Gastrocnemius medialis (tissue), 4 donors: Measurements from ENCODE around the gene WNT7B. TPM values are rescaled to one million over a fixed set of nuclear protein-coding genes. Genes with fewer than 3 reads are reported as not detected.

ENCODE experiments used
- ATAC-seq, 2 donors: fragments of 150-250 bp; one replicate each; pipeline ENCODE4 v1.9.1; 2016
- DNase-seq, 2 donors: peaks; one replicate each; pipeline ENCODE4 v3.0.0-alpha.2; 2019
- H3K27ac ChIP-seq, 4 donors: fragments of 200-600 bp; sonication (generic); 1 replicate in 1 of 4; 2 replicates in 3 of 4; pipeline ENCODE4 v1.5.1; 2016 to 2018; ENCODE audit warnings: mild to moderate bottlenecking in 2 of 4, moderate library complexity in 1 of 4
- H3K27me3 ChIP-seq, 3 donors: fragments of 200-600 bp; sonication (generic) in 2 of 3; 1 replicate in 1 of 3; 2 replicates in 2 of 3; pipeline versions ENCODE4 v1.5.1 to v1.6.0; 2016 to 2019; ENCODE audit warnings: mild to moderate bottlenecking in 1 of 3, moderate library complexity in 1 of 3
- H3K36me3 ChIP-seq, 2 donors: fragments of 200-600 bp; sonication (generic) in 1 of 2; one replicate each; pipeline ENCODE4 v1.5.1; 2017 to 2018
- H3K4me1 ChIP-seq, 2 donors: fragments of 200-600 bp; sonication (generic) in 1 of 2; one replicate each; pipeline ENCODE4 v1.5.1; 2016 to 2017; ENCODE audit warnings: mild to moderate bottlenecking in 2 of 2
- H3K4me3 ChIP-seq, 4 donors: fragments of 200-600 bp; sonication (generic) in 3 of 4; 1 replicate in 1 of 4; 2 replicates in 3 of 4; pipeline ENCODE4 v1.5.1; 2016 to 2019; ENCODE audit warnings: mild to moderate bottlenecking in 2 of 4
- H3K9me3 ChIP-seq, 3 donors: fragments of 200-600 bp; sonication (generic) in 2 of 3; 1 replicate in 1 of 3; 2 replicates in 2 of 3; pipeline ENCODE4 v1.5.1; 2016 to 2019
- POLR2A ChIP-seq, 2 donors: fragments of 450-650 bp; IDR thresholded peaks; one replicate each; pipeline ENCODE4 v1.6.1; 2017; ENCODE audit warnings: antibody characterized with exemption in 2 of 2, mild to moderate bottlenecking in 2 of 2, moderate library complexity in 2 of 2
- in situ Hi-C, 4 donors: fragments of 200-750 bp; cut with MboI; loops; one replicate each; pipeline versions ENCODE4 v1.15.0 to v1.8.0; 2017; ENCODE audit warnings: low sequenced_read_pairs in 4 of 4
- intact Hi-C: fragments of 100-400 bp; cut with DNase I; formaldehyde crosslinking; loops from one replicate; pipeline ENCODE4 v1.15.1; 2023; ENCODE audit warnings: low total_unique reads
- total RNA-seq, 4 donors: library from RNA; depleted of rRNA; stranded (reverse); fragments of >200 nt; gene quantifications; one replicate each; pipeline versions ENCODE4 v1.1.0 to v1.2.3, GENCODE V29; 2016
- TF ChIP-seq, protein P1 (sequence below), 5 experiments: fragments of 450-650 bp in 3 of 5; fragments of 200-600 bp in 2 of 5; sonication (generic) in 2 of 5; IDR thresholded peaks in 4 of 5; conservative IDR thresholded peaks in 1 of 5; 1 replicate in 4 of 5; 2 replicates in 1 of 5; pipeline ENCODE4 v1.5.1; 2016 to 2019; ENCODE audit warnings: antibody characterized with exemption in 5 of 5, mild to moderate bottlenecking in 3 of 5, moderate library complexity in 3 of 5

Gene WNT7B
- total RNA-seq, 4 donors from 2014 or later = not detected

DNA sequence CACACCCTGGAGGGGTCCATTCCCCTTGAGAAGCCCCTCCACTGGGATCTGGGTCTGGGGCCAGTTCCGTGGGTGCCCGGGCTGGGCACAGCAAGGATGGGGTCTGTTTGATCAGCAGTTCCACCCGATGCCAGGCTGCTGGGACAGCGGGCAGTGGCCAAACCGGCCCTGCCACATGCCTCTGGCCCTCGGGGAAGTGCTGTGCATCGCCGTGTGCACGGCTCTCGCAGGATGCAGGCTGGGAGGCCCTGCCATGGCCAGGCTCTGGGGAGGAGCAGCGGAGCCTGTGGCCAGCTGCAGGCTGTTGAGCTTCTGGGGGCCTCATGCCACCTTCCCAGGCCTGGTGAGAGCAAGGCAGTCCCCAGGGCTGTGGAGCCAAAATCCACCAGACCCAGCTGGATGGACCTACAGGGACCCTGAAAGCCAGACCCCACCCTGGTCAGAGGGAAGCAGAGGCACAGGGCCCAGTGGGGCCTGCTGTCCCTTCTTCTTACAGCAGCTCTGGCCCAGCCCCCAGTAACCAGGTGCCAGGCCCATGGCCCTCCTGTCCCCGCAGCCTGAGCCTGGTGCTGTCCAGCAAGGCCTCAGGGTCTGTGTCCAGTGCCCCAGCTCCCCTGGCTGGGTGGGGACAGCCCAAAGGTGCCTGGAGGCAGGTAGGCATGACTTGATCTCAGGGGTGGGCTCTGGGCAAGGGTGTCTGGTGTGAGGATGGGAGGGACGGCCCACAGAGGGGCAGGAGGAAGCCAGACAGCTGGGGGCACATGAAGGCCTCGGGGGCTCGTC, 57.3 kb downstream of the WNT7B start:
- Histone ChIP-seq H3K27me3 (peaks cover 0 to 10% (median 0%) of the 10 kb centered on the region in 3 donors), H3K4me3 (no peak overlapping the region), H3K9me3 (no peaks in the 10 kb centered on the region), H3K36me3 (no peaks in the 10 kb centered on the region), H3K27ac (no peak overlapping the region), H3K4me1 (no peaks in the 10 kb centered on the region)
- TF ChIP-seq POLR2A (IDR thresholded peaks at IDR 0.05) = no peak
- DNase-seq (no peak), ATAC-seq (no peak)
- intact Hi-C loops = no loop called here
- in situ Hi-C loops = no loop called here

DNA sequence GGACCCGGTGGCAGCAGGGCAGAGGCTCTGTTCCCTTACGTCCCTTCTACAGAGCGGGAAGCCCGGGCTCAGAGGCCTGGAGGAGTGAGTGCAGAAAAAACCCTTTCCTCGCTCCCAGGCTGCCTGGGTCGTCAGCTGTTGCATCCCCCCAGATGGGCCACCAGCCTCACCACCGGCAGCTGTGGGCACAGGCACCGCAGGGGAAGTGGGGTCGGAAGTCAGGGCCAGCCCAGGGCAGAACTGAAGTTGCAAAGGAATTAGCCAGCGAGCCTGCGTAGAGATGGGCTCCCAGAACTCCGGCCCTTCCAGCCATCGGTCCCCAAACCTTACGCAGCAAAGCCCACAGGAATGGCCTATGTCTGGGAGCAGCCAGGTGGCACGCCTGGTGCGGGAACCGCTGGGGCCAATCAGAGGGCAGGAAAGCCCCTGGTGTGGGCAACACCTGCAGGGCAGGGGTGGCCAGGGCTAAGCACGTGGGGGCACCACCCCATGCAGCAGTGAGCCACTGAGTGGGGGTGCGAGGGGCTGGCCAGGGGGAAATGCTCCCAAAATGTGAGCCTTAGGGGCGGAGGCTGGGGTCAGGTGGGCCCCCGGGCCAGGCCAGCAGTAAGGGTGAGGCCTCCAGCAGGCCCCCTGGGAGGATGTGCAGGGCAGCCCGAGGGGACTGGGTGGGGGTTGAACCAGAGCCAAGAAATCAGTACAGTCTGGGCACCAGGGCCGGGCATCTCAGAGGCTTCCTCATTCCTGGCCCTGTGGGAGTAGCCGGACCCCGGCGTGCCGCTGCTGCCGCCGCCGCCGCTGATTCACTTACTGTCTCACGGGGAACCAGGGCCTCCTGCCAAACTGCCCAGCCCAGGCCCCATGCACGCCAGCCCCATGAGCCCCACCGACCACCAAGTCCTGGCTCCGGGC, 58.2 kb downstream of the WNT7B start:
- intact Hi-C loops (no loop called here), in situ Hi-C loops (no loop called here)
- Histone ChIP-seq H3K36me3 (no peaks in the 10 kb centered on the region), H3K9me3 (no peaks in the 10 kb centered on the region), H3K27me3 (peaks cover 0 to 10% (median 0%) of the 10 kb centered on the region in 3 donors), H3K4me1 (no peaks in the 10 kb centered on the region), H3K27ac (no peak overlapping the region), H3K4me3 (no peak overlapping the region)
- ATAC-seq = no peak
- TF ChIP-seq, protein P1, sequence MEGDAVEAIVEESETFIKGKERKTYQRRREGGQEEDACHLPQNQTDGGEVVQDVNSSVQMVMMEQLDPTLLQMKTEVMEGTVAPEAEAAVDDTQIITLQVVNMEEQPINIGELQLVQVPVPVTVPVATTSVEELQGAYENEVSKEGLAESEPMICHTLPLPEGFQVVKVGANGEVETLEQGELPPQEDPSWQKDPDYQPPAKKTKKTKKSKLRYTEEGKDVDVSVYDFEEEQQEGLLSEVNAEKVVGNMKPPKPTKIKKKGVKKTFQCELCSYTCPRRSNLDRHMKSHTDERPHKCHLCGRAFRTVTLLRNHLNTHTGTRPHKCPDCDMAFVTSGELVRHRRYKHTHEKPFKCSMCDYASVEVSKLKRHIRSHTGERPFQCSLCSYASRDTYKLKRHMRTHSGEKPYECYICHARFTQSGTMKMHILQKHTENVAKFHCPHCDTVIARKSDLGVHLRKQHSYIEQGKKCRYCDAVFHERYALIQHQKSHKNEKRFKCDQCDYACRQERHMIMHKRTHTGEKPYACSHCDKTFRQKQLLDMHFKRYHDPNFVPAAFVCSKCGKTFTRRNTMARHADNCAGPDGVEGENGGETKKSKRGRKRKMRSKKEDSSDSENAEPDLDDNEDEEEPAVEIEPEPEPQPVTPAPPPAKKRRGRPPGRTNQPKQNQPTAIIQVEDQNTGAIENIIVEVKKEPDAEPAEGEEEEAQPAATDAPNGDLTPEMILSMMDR (IDR thresholded peaks at IDR 0.05 in 4 of 5, conservative IDR thresholded peaks at IDR 0.05 in 1 of 5) = no peak
- TF ChIP-seq POLR2A (IDR thresholded peaks at IDR 0.05) = no peak
- no peak for DNase-seq

DNA sequence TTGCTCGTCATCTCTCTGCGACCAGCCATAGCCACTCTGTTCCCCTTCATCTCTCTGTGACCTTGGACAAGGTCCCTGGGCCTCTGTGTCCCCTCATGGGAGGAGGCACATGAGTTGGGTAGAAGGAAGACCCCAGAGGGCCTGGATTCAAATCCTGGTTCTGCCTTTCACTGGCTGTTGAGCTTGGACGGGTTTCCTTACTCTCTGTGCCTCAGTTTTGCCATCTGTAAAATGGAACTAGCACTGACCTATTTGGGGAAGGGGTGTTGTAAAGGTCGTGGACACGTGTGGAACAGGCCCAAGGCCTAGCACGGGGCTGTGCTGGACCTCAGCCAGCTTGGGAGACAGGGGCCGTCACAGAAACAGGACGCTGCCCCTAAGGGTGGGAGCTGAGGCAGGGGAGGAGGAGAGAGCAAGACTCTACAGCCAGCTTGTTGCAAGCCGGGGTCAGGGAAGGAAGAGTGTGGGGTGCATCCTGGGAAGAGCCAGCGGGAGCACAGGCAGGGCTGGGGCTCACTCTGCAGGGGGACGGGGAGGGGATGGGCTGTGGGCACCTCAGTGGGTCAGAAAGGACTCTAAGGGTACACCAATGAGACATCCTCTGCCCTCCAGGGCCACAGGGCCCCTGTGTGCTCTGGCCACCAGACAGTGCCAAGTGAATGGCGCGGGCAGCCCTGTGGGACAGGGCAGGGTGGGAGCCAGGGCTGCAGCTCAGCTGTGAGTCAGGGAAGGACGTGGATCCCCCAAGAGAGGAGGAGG, 59.1 kb downstream of the WNT7B start:
- ATAC-seq (no peak), DNase-seq (no peak)
- Histone ChIP-seq H3K4me1 (no peaks in the 10 kb centered on the region), H3K27me3 (peaks cover 0 to 10% (median 0%) of the 10 kb centered on the region in 3 donors), H3K9me3 (no peaks in the 10 kb centered on the region), H3K4me3 (no peak overlapping the region), H3K27ac (no peak overlapping the region), H3K36me3 (no peaks in the 10 kb centered on the region)
- TF ChIP-seq, protein P1 (IDR thresholded peaks at IDR 0.05 in 4 of 5, conservative IDR thresholded peaks at IDR 0.05 in 1 of 5) = no peak
- TF ChIP-seq POLR2A (IDR thresholded peaks at IDR 0.05) = no peak
- intact Hi-C loops (no loop called here), in situ Hi-C loops (no loop called here)

DNA sequence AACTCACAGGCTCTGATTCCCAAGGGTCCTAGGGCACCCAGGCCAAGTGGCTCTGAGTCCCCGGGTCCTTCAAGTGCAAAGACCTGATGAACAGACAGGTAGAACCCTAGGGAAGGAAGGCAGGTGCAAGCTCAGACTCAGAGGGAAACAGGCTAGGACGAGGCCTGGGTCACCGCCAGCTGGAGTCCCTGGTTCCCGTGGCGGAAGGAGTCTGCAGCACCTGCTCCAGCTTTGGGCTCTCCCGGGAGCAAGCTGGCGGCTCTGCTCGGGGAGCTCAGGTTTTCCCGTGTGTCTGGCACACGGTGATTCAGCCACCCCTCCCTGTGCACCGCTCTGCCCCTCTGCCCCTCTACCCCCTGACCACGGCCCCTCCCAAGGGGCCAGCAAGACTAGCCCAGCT, 59.8 kb downstream of the WNT7B start:
- DNase-seq (no peak), ATAC-seq (no peak)
- Histone ChIP-seq H3K4me3 (no peak overlapping the region), H3K27me3 (peaks cover 0 to 10% (median 0%) of the 10 kb centered on the region in 3 donors), H3K4me1 (peaks cover 0 to 3% of the 10 kb centered on the region in 2 donors), H3K9me3 (no peaks in the 10 kb centered on the region), H3K27ac (no peak overlapping the region), H3K36me3 (no peaks in the 10 kb centered on the region)
- intact Hi-C loops = no loop called here
- in situ Hi-C loops = no loop called here
- no peak for TF ChIP-seq POLR2A (IDR thresholded peaks at IDR 0.05)
- TF ChIP-seq, protein P1 (IDR thresholded peaks at IDR 0.05 in 4 of 5, conservative IDR thresholded peaks at IDR 0.05 in 1 of 5) = no peak
